T-cell (primary cell): ENCODE measurements around the gene LIMS2. TPM values are rescaled to one million over a fixed set of nuclear protein-coding genes. Genes with fewer than 3 reads are reported as not detected.

Experiments
- ATAC-seq, 4 experiments: fragments of 200-7000 bp in 3 of 4; fragments of 150-1000 bp in 1 of 4; cut with Tn5 transposase; replicated peaks in 1 of 4; 1 replicate in 3 of 4; 2 replicates in 1 of 4; pipeline ENCODE4 v1.10.0; 2021; ENCODE audit warnings: moderate library complexity in 3 of 4, mild to moderate bottlenecking in 2 of 4, moderate number of reproducible peaks in 1 of 4
- CTCF ChIA-PET, 2 donors: fragments of 300-600 bp; sonication (Branson Sonifier 250); formaldehyde crosslinking; loops; one replicate each; lab custom pipeline; 2022; ENCODE audit warnings: antibody characterized with exemption in 2 of 2; lab: Charles Lee
- POLR2A ChIA-PET, 2 donors: fragments of 300-600 bp; sonication (Branson Sonifier 250); formaldehyde crosslinking; loops; one replicate each; lab custom pipeline; 2022; ENCODE audit warnings: antibody characterized with exemption in 2 of 2; lab: Charles Lee
- DNase-seq, 35 experiments: peaks; one replicate each; pipeline versions ENCODE4 v3.0.0 to v3.0.0-alpha.2; 2013 to 2023
- H3K27ac ChIP-seq: one replicate; pipeline ENCODE4 v1.5.1; 2013; ENCODE audit warnings: low read length
- H3K27me3 ChIP-seq, 2 experiments: replicated peaks in 1 of 2; 1 replicate in 1 of 2; 2 replicates in 1 of 2; pipeline versions ENCODE4 v1.6.1 to v1.7.0; 2013; ENCODE audit warnings: low read length in 1 of 2, mixed read lengths in 1 of 2; ENCODE audit not compliant: control insufficient read depth in 2 of 2, insufficient read depth in 2 of 2; ENCODE audit errors: extremely low read depth in 1 of 2
- H3K36me3 ChIP-seq, 2 donors: 1 replicate in 1 of 2; 2 replicates in 1 of 2; pipeline versions ENCODE4 v1.6.1 to v1.7.0; 2013; ENCODE audit warnings: low read length in 1 of 2; ENCODE audit not compliant: control insufficient read depth in 2 of 2, insufficient read depth in 1 of 2; ENCODE audit errors: extremely low read depth in 1 of 2
- H3K4me1 ChIP-seq, 2 experiments: 1 replicate in 1 of 2; 2 replicates in 1 of 2; pipeline versions ENCODE4 v1.6.1 to v1.7.0; 2013; ENCODE audit warnings: low read length in 2 of 2, mixed read lengths in 1 of 2; ENCODE audit not compliant: insufficient read depth in 2 of 2, control insufficient read depth in 1 of 2; ENCODE audit errors: extremely low read depth in 1 of 2
- H3K4me3 ChIP-seq, 2 donors: 1 replicate in 1 of 2; 2 replicates in 1 of 2; pipeline versions ENCODE4 v1.5.1 to v1.7.0; 2013; ENCODE audit warnings: mild to moderate bottlenecking in 2 of 2, low read length in 1 of 2, moderate library complexity in 1 of 2; ENCODE audit not compliant: control insufficient read depth in 1 of 2; ENCODE audit errors: extremely low read depth in 1 of 2
- H3K9me3 ChIP-seq: 2 replicates; pipeline ENCODE4 v1.7.0; 2013
- H3K27ac Mint-ChIP-seq, 2 donors: one replicate each; pipeline ENCODE4 v1.8.0; 2020 to 2021; ENCODE audit warnings: mild to moderate bottlenecking in 2 of 2, mixed read lengths in 2 of 2
- H3K27me3 Mint-ChIP-seq, 2 donors: one replicate each; pipeline ENCODE4 v1.8.0; 2021 to 2022; ENCODE audit warnings: mixed read lengths in 2 of 2
- H3K36me3 Mint-ChIP-seq: one replicate; pipeline ENCODE4 v1.8.0; 2021; ENCODE audit warnings: mixed read lengths
- H3K4me1 Mint-ChIP-seq, 3 donors: one replicate each; pipeline ENCODE4 v1.8.0; 2020 to 2022; ENCODE audit warnings: mixed read lengths in 3 of 3, mild to moderate bottlenecking in 1 of 3
- H3K4me3 Mint-ChIP-seq, 3 donors: one replicate each; pipeline ENCODE4 v1.8.0; 2020 to 2022; ENCODE audit warnings: mild to moderate bottlenecking in 3 of 3, mixed read lengths in 3 of 3, moderate library complexity in 3 of 3
- H3K9me3 Mint-ChIP-seq, 3 donors: one replicate each; pipeline ENCODE4 v1.8.0; 2020 to 2022; ENCODE audit warnings: mixed read lengths in 3 of 3
- WGBS: methylation state at CpG from one replicate; pipeline ENCODE4 v1.1.5; 2013; ENCODE audit warnings: missing lambda C conversion rate; ENCODE audit not compliant: insufficient coverage; 5-methylcytosine and 5-hydroxymethylcytosine counted together
- total RNA-seq, 35 experiments: library from RNA in 6 of 35; stranded (reverse) in 6 of 35; fragments of 120-200 nt in 1 of 35; gene quantifications; one replicate each; pipeline versions ENCODE4 v1.2.1 to v1.2.4 and lab custom pipeline; 2013 to 2026

The LIMS2 gene
- total RNA-seq, 5 donors from 2014 or later (not counting 1 experiment from before 2014, with no cell fraction given) = 8.4 to 14.8 (median 10.3) TPM

GRCh38 chr2:127695491-127696472, 20.5 kb upstream of the LIMS2 start:
- peaks cover 19% of the 10 kb centered on the region for H3K36me3 Mint-ChIP-seq
- ATAC-seq (peak in 3 of 4 experiments; percentile 80 to 91 (median 87)), DNase-seq (peak in 20 of 35 experiments; percentile 15 to 63 (median 44))
- peaks cover 8 to 9% (median 8%) of the 10 kb centered on the region in 3 donors for H3K4me1 Mint-ChIP-seq
- H3K36me3 ChIP-seq = no peaks in the 10 kb centered on the region
- H3K27me3 Mint-ChIP-seq = no peaks in the 10 kb centered on the region
- H3K9me3 ChIP-seq = no peaks in the 10 kb centered on the region
- peaks cover 8 to 13% (median 8%) of the 10 kb centered on the region in 3 donors for H3K9me3 Mint-ChIP-seq
- ChIA-PET POLR2A (no interaction called here), CTCF (interaction anchor here in 1 of 2 donors (1.1 kb wide), 1 partner anchor 56 kb away, joined by 3 read pairs; no protein-coding TSS in a partner anchor)
- H3K27me3 ChIP-seq = peaks cover 0 to 13% of the 10 kb centered on the region in 2 experiments
- WGBS = 61% methylated on average over 42 of the region's 52 CpGs
- H3K4me3 Mint-ChIP-seq = no peak overlapping the region
- peak overlapping the region in 1 of 2 donors; percentile 8 for H3K4me3 ChIP-seq
- no peak overlapping the region for H3K27ac ChIP-seq
- no peak overlapping the region for H3K27ac Mint-ChIP-seq
- H3K4me1 ChIP-seq = peaks cover 2 to 6% of the 10 kb centered on the region in 2 experiments

DNA sequence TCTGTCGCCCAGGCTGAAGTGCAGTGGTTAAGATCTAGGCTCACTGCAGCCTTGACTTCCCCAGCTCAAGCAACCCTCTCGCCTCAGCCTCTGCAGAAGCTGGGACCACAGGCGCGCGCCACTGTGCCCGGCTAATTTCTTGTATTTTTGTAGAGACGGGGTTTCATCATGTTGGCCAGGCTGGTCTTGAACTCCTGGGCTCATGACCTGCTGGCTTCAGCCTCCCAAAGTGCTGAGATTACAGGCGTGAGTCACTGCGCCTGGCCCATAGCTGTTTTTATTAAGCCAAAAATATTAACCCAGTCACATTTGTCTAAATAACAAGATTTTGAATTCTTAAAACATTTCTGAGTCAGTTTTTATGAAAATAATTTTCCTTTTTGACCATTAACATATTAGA, 19.7 kb upstream of the LIMS2 start:
- ATAC-seq (no peak), DNase-seq (no peak)
- no peaks in the 10 kb centered on the region for H3K4me1 ChIP-seq
- H3K9me3 ChIP-seq = no peaks in the 10 kb centered on the region
- no peak overlapping the region for H3K27ac ChIP-seq
- no peaks in the 10 kb centered on the region for H3K36me3 ChIP-seq
- peaks cover 19% of the 10 kb centered on the region for H3K36me3 Mint-ChIP-seq
- ChIA-PET POLR2A (no interaction called here), CTCF (interaction anchor here in 1 of 2 donors (1.1 kb wide), 1 partner anchor 55 kb away, joined by 3 read pairs; no protein-coding TSS in a partner anchor)
- peaks cover 0 to under 1% (median 0%) of the 10 kb centered on the region in 3 donors for H3K4me1 Mint-ChIP-seq
- peaks cover 8 to 17% (median 9%) of the 10 kb centered on the region in 3 donors for H3K9me3 Mint-ChIP-seq
- no peaks in the 10 kb centered on the region for H3K27me3 Mint-ChIP-seq
- H3K27me3 ChIP-seq = peaks cover 0 to 17% of the 10 kb centered on the region in 2 experiments
- no peak overlapping the region for H3K4me3 Mint-ChIP-seq
- no peak overlapping the region for H3K4me3 ChIP-seq
- H3K27ac Mint-ChIP-seq = no peak overlapping the region
- WGBS = 92% methylated on average over 7 of the region's 9 CpGs

DNA sequence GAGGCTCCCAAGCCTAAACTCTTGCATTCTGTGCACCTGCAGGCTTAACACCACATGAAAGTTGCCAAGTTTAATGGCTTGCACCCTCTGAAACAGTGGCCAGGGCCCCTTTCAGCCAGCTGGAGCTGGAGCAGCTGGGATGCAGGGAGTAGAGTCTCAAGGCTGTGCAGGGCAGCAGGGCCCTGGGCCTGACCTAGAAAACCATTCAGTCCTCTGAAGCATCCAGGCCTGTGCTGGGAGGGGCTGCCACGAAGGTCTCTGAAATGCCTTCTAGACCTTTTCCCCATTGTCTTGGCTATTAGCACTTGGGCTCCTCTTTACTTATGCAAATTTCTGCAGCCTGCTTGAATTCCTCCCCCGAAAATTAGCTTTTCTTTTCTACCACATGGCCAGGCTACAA, 15.4 kb upstream of the LIMS2 start:
- Histone ChIP-seq H3K27ac (no peak overlapping the region), H3K4me1 (no peaks in the 10 kb centered on the region), H3K9me3 (no peaks in the 10 kb centered on the region), H3K36me3 (no peaks in the 10 kb centered on the region), H3K27me3 (peaks cover 0 to 10% of the 10 kb centered on the region in 2 experiments), H3K4me3 (no peak overlapping the region)
- H3K27me3 Mint-ChIP-seq = no peaks in the 10 kb centered on the region
- WGBS = 68% methylated on average over 2 of the region's 2 CpGs
- H3K9me3 Mint-ChIP-seq = peaks cover 8 to 26% (median 17%) of the 10 kb centered on the region in 3 donors
- no peak overlapping the region for H3K27ac Mint-ChIP-seq
- no peak for ATAC-seq
- H3K36me3 Mint-ChIP-seq = peaks cover 9% of the 10 kb centered on the region
- ChIA-PET CTCF (no interaction called here), POLR2A (no interaction called here)
- H3K4me1 Mint-ChIP-seq = no peaks in the 10 kb centered on the region
- no peak overlapping the region for H3K4me3 Mint-ChIP-seq
- DNase-seq = no peak

DNA sequence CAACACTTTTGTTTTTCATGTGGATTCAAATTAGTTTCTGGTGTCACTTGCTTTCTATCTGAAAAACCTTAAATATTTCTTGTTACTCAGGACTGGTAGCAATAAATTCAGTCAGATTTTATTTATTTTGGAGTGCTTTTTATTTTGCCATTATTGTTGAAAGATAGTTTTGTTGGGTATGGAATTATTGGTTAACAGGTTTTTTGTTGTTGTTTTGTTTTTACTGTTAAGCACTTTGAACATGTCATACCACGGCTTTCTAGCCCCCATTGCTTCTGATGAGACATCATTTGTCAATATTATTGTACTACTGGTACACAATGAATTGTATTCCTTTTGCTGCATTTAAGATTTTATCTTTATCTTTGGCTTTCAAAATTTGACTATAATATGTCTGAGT, 13.1 kb upstream of the LIMS2 start:
- ATAC-seq (no peak), DNase-seq (no peak)
- Mint-ChIP-seq H3K9me3 (peaks cover 8 to 26% (median 17%) of the 10 kb centered on the region in 3 donors), H3K27ac (no peak overlapping the region), H3K4me3 (no peak overlapping the region), H3K4me1 (no peaks in the 10 kb centered on the region), H3K36me3 (peaks cover 9% of the 10 kb centered on the region), H3K27me3 (no peaks in the 10 kb centered on the region)
- no CpG with 5 or more reads among the region's 1 CpG for WGBS
- H3K27me3 ChIP-seq = peaks cover 0 to 15% of the 10 kb centered on the region in 2 experiments
- ChIA-PET CTCF (no interaction called here), POLR2A (no interaction called here)
- H3K9me3 ChIP-seq = no peaks in the 10 kb centered on the region
- no peak overlapping the region for H3K27ac ChIP-seq
- no peaks in the 10 kb centered on the region for H3K4me1 ChIP-seq
- H3K36me3 ChIP-seq = peaks cover 0 to 4% of the 10 kb centered on the region in 2 donors
- no peak overlapping the region for H3K4me3 ChIP-seq

DNA sequence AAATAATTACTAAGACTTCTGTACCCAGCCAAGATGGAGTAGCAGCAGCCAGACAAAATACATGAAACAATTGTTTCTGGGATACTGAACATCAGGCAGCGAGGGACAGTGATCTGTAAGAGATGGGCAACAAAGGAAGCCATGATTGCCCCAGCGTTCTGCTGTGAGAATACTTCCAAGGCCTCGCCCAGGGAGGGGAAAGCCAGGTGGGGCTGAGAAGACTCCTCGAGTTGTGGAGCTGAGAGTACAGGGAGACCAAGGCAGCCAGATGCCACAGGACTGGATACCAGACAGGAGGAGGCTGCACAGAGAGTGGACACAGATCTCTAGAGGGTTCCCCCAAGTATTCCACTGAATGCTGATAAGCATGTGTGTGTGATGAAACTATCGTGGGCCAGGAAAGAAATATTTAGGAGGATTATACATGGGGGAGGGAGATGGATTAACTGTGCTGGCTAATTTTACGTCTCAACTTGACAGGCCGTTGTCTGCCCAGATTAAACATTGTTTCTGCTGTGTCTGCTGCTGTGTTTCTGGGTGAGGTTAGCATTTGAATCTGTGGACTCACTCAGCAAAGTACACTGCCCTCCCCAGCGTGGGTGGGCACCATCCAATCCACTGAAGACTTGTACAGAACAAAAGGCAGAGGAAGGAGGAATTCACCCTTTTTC, 10.2 kb upstream of the LIMS2 start:
- Mint-ChIP-seq H3K27me3 (peaks cover 0 to 6% of the 10 kb centered on the region in 2 donors), H3K36me3 (no peaks in the 10 kb centered on the region), H3K9me3 (peaks cover 0 to 12% (median 8%) of the 10 kb centered on the region in 3 donors), H3K4me3 (no peak overlapping the region), H3K27ac (no peak overlapping the region), H3K4me1 (peaks cover 2 to 11% (median 3%) of the 10 kb centered on the region in 3 donors)
- Histone ChIP-seq H3K27me3 (peaks cover 0 to 24% of the 10 kb centered on the region in 2 experiments), H3K4me1 (no peaks in the 10 kb centered on the region), H3K9me3 (no peaks in the 10 kb centered on the region), H3K27ac (no peak overlapping the region), H3K36me3 (peaks cover 0 to 4% of the 10 kb centered on the region in 2 donors), H3K4me3 (no peak overlapping the region)
- POLR2A ChIA-PET = no interaction called here
- ATAC-seq (no peak), DNase-seq (no peak)
- 67% methylated on average over 5 of the region's 8 CpGs for WGBS
- CTCF ChIA-PET = no interaction called here

GRCh38 chr2:127683757-127684156, 8.4 kb upstream of the LIMS2 start:
- no CpG with 5 or more reads among the region's 15 CpGs for WGBS
- Histone ChIP-seq H3K27me3 (peaks cover 0 to 29% of the 10 kb centered on the region in 2 experiments), H3K9me3 (no peaks in the 10 kb centered on the region), H3K27ac (no peak overlapping the region), H3K36me3 (peaks cover 0 to 4% of the 10 kb centered on the region in 2 donors), H3K4me1 (no peaks in the 10 kb centered on the region), H3K4me3 (no peak overlapping the region)
- peaks cover 2 to 11% (median 3%) of the 10 kb centered on the region in 3 donors for H3K4me1 Mint-ChIP-seq
- peaks cover 0 to 8% (median 5%) of the 10 kb centered on the region in 3 donors for H3K9me3 Mint-ChIP-seq
- ChIA-PET CTCF (no interaction called here), POLR2A (no interaction called here)
- ATAC-seq = no peak
- peaks cover under 1 to 7% of the 10 kb centered on the region in 2 donors for H3K27me3 Mint-ChIP-seq
- DNase-seq = no peak
- no peak overlapping the region for H3K27ac Mint-ChIP-seq
- no peaks in the 10 kb centered on the region for H3K36me3 Mint-ChIP-seq
- no peak overlapping the region for H3K4me3 Mint-ChIP-seq
